ENCODE data around the gene SYNE1. TPM values are rescaled to one million over a fixed set of nuclear protein-coding genes. Genes with fewer than 3 reads are reported as not detected.

The SYNE1 gene
- polyA plus RNA-seq, 2 of the 4 experiments (the other 2 are of a cell fraction), result 10.5 to 28.5 TPM

- 93% methylated on average over 6 of the region's 6 CpGs for WGBS (ENCODE audit: missing lambda C conversion rate)
- ATAC-seq, result no peak
- ChIA-PET CTCF (interaction anchor here (1.0 to 1.3 kb wide), 3 partner anchors 9 to 22 kb away, joined by 3 read pairs; no protein-coding TSS in a partner anchor), POLR2A (no interaction called here)
- Histone ChIP-seq H3K4me1 (no peaks in the 10 kb centered on the region), H3K4me2 (no peak overlapping the region), H3K27ac (no peak overlapping the region), H3K9me3 (no peaks in the 10 kb centered on the region), H3K4me3 (no peak overlapping the region)
- FAIRE-seq, result no peak
- TF ChIP-seq RFX5 (IDR thresholded peaks at IDR 0.05), result no peak
- no peak for TF ChIP-seq PHF8 (IDR thresholded peaks at IDR 0.05; ENCODE audit: borderline replicate concordance, low read depth)
- TF ChIP-seq FOXS1 (CRISPR knock-in tag; IDR thresholded peaks at IDR 0.05), result no peak
- TF ChIP-seq HDAC2 (IDR thresholded peaks at IDR 0.05), result no peak
- TF ChIP-seq FOSL2 (IDR thresholded peaks at IDR 0.05), result no peak
- TF ChIP-seq FOSL2 (CRISPR knock-in tag; IDR thresholded peaks at IDR 0.05), result no peak
- TF ChIP-seq ATOH8 (CRISPR knock-in tag; IDR thresholded peaks at IDR 0.05; ENCODE audit: low read depth), result no peak
- no peak for TF ChIP-seq SREBF2 (IDR thresholded peaks at IDR 0.05)
- no peak for TF ChIP-seq SMC3 (IDR thresholded peaks at IDR 0.05)
- no peak for TF ChIP-seq PBX3 (IDR thresholded peaks at IDR 0.05)
- TF ChIP-seq MAX (IDR thresholded peaks at IDR 0.05), result no peak
- TF ChIP-seq ZSCAN20 (CRISPR knock-in tag; IDR thresholded peaks at IDR 0.05), result no peak
- no peak for TF ChIP-seq NR3C1 (IDR thresholded peaks at IDR 0.05)
- no peak for TF ChIP-seq ZNF302 (CRISPR knock-in tag; IDR thresholded peaks at IDR 0.05)
- no peak for TF ChIP-seq KDM1A (IDR thresholded peaks at IDR 0.05; ENCODE audit: low read depth)
- no peak for TF ChIP-seq HOXB13 (CRISPR knock-in tag; IDR thresholded peaks at IDR 0.05; ENCODE audit: low read depth)
- no peak for TF ChIP-seq MYC (IDR thresholded peaks at IDR 0.05; ENCODE audit: borderline replicate concordance, low read length)
- TF ChIP-seq TP53 (CRISPR knock-in tag; IDR thresholded peaks at IDR 0.05), result no peak
- no peak for TF ChIP-seq CTCF (IDR thresholded peaks at IDR 0.05)
- no peak for DNase-seq (ENCODE audit: low read depth in 1 of 2, low spot score in 1 of 2)
These were observed 289.0 kb downstream of the SYNE1 start for GRCh38 chr6:152348116-152348515.

- DNase-seq (ENCODE audit: low read depth in 1 of 2, low spot score in 1 of 2), result no peak
- no peak for ATAC-seq
- Histone ChIP-seq H3K4me2 (no peak overlapping the region), H3K4me1 (no peaks in the 10 kb centered on the region), H3K4me3 (no peak overlapping the region), H3K27ac (no peak overlapping the region), H3K9me3 (no peaks in the 10 kb centered on the region)
- FAIRE-seq, result no peak
- ChIA-PET CTCF (no interaction called here), POLR2A (no interaction called here)
- TF ChIP-seq CTCF (IDR thresholded peaks at IDR 0.05) (no peak), HDAC2 (IDR thresholded peaks at IDR 0.05) (no peak)
- 92% methylated on average over 9 of the region's 9 CpGs for WGBS (ENCODE audit: missing lambda C conversion rate)
These were observed 293.3 kb downstream of the SYNE1 start for GRCh38 chr6:152343735-152344360.

Measured in A549 (cell line).